KG1 (cell line): ENCODE data around the gene BDKRB1.

Experiments
- DNase-seq: peaks from one replicate; lab custom pipeline; 2025; lab: John Stamatoyannopoulos, UW

BDKRB1 gene

GRCh38 chr14:96281486-96281885, 25.5 kb downstream of the BDKRB1 start:
- no peak for DNase-seq

GRCh38 chr14:96284008-96284407, 28.0 kb downstream of the BDKRB1 start:
- no peak for DNase-seq

- DNase-seq, result no peak
These were observed 28.4 kb downstream of the BDKRB1 start for GRCh38 chr14:96284430-96284829.

- no peak for DNase-seq
These were observed 29.7 kb downstream of the BDKRB1 start for GRCh38 chr14:96285667-96286066.

GRCh38 chr14:96286251-96286650, 30.2 kb downstream of the BDKRB1 start:
- DNase-seq, result no peak

GRCh38 chr14:96287856-96288255, 31.8 kb downstream of the BDKRB1 start:
- DNase-seq, result no peak

DNA sequence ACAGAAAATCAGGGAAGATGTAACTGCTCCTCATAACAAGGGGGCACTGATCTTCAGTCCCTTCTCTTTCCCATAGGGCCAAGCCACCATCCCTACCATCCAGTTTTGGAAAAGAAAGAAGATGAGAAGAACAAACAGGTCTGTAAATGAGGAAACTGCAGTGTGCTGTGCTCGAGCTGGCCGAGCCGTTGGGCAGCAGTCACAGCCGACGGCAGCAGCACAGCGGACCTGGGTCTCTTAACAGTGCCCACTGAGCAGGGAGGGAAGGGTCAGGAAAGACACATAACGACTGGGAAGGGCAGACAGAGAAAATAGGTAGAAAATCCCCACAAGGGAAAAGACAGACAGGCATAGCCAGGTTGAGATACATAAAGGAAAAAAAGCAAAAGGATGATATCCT, 38.2 kb downstream of the BDKRB1 start:
- DNase-seq, result no peak

DNA sequence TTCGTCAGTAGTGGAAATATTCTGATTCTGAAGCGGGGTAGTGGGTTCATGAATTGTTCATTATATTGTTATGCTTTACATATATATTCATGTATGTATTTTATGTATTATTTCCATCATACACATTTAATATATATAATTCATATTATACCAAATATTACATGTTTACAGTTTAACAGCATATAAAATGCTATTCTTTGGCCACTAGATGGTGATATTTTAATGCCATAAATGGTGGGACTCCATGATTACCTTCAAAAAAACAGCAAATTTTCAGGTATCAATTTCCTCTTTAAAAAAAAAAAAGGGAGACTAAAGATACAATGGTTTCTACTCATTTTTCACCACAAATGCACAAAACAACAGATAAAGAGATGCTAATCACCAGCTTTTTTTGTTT, 41.0 kb downstream of the BDKRB1 start:
- no peak for DNase-seq

- no peak for DNase-seq
These were observed 42.0 kb downstream of the BDKRB1 start for GRCh38 chr14:96297997-96298515.

DNA sequence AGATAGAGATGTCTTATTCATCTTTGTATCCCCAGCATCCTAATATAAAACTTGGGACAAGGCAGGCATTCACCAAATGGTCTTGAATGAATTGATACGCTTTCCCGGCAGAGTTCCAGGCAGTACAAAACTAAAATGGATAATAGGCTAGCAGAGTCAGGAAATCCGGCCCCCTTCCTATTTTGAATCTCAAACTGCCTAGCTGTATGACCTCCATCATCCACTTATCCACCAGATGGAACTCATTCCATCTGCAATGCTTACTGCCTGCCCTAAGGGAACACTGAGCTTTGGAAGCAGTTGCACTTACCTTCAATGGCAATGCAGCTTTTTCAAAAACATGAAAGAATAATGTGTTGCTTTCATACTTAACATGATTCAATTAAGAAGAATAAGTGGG, 43.4 kb downstream of the BDKRB1 start:
- DNase-seq, result no peak

GRCh38 chr14:96303981-96304380, 48.0 kb downstream of the BDKRB1 start:
- DNase-seq, result no peak

DNA sequence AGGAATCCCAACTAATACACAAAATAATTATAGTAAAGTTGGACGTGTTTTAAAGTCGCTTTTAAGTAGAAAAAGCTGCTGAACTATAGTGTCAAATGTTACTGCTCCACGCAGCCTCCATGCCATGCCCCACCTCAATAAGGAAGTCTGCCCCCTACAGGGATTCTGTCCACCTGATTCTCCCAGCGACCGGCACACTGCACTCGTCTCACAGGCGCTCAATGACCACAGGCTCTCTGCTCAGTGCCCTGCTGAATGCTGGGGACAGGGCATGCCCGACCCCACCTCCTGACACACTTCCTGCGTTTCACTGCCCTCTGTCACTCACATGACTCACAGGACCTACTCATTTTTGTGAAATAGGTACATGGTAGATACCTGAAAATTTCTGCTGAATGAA, 48.9 kb downstream of the BDKRB1 start:
- DNase-seq, result no peak

- DNase-seq, result no peak
These were observed 51.4 kb downstream of the BDKRB1 start for GRCh38 chr14:96307434-96307833.

GRCh38 chr14:96309133-96309895, 53.3 kb downstream of the BDKRB1 start:
- no peak for DNase-seq

DNA sequence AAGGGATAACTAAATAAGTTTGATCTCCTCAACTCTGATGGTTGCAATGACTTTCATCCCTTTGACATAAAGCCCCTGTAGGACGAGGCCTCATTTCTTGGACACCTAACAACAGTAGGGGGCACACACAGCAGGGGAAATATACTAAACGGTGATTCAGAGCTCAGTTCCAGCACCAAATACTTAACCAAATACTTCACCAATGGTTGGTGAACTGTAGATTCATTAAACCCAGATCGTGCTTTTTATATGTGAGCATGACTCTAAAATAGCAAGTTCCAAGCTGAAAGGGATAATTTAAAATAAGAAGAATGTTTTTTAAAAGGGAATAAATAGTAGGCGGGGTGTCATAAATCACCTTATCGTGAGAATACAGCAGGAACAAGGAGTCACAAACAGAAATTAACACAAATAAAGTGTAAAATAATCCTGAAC, 53.9 kb downstream of the BDKRB1 start:
- DNase-seq, result no peak

GRCh38 chr14:96310906-96311305, 54.9 kb downstream of the BDKRB1 start:
- DNase-seq, result no peak
